GM10266 (cell line): ENCODE data around the gene ATP5F1B.
"Not testable (repeated sequence)": the region's sequence is repeated elsewhere in the genome, so short reads cannot be mapped to it uniquely, and the experiment has no call there.

ENCODE experiments used
- DNase-seq: peaks from one replicate; pipeline ENCODE4 v3.0.0; 2012; ENCODE audit errors: extremely low spot score
- TF ChIP-seq, protein P1 (sequence below): IDR thresholded peaks from 2 replicates; pipeline ENCODE4 v1.5.1; 2012; ENCODE audit warnings: mild to moderate bottlenecking, low read depth; ENCODE audit not compliant: control insufficient read depth, insufficient read depth; ENCODE audit errors: missing control alignments

The ATP5F1B gene

DNA sequence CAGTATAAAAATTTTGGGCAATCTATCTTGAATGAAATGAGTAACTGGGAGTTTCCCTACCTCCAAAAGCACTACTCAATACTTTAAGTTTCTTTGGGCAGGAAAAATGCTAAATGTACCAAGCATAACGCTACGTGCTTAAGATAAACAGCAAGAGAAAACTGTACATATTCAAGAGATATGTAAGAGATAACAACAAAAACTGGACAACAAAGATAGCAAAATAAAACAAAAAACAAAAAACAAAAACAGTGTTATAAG lies 22.3 kb upstream of the ATP5F1B start:
- DNase-seq: no peak
- TF ChIP-seq, protein P1, sequence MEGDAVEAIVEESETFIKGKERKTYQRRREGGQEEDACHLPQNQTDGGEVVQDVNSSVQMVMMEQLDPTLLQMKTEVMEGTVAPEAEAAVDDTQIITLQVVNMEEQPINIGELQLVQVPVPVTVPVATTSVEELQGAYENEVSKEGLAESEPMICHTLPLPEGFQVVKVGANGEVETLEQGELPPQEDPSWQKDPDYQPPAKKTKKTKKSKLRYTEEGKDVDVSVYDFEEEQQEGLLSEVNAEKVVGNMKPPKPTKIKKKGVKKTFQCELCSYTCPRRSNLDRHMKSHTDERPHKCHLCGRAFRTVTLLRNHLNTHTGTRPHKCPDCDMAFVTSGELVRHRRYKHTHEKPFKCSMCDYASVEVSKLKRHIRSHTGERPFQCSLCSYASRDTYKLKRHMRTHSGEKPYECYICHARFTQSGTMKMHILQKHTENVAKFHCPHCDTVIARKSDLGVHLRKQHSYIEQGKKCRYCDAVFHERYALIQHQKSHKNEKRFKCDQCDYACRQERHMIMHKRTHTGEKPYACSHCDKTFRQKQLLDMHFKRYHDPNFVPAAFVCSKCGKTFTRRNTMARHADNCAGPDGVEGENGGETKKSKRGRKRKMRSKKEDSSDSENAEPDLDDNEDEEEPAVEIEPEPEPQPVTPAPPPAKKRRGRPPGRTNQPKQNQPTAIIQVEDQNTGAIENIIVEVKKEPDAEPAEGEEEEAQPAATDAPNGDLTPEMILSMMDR: no peak

DNA sequence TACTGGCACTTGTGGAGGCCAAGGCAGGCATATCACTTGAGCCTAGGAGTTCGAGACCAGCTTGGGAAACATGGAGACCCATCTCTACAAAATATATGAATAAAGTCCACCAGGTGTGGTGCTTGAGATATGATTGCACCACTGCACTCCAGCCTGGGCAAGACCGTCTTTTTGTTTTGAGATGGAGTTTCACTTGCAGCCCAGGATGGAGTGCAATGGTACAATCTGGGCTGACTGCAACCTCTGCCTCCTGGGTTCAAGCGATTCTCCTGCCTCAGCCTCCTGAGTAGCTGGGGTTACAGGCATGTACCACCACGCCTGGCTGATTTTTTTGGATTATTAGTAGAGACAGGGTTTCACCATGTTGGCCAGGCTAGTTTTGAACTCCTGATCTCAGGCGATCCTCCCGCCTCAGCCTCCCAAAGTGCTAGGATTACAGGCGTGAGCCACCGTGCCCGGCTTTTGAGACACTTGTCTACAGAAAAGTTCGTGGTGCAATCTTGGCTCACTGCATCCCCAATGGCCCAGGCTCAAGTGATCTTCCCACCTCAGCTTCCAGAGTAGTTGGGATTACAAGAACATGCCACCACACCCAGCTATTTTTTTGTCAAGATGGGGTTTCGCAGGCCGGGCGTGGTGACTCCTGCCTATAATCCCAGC lies 16.3 kb upstream of the ATP5F1B start:
- TF ChIP-seq, protein P1: no peak
- DNase-seq: no peak

DNA sequence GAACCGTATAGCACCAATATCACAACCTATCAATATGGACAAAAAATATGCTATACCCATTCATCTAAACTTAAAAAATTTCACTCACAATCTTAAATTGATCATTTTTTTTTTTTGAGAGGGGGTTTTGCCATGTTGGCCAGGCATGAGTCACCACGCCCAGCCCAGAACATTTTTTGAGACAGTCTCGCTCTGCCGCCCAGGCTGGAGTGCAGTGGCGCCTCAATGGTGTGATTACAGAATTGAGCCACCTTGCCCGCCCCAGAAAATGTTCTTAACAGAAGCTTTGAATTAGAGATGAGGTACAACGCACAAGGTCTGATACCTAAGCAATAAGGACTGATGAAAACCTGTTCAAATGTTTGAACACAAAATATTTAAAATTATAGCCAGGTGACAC lies 15.8 kb upstream of the ATP5F1B start:
- DNase-seq: no peak
- TF ChIP-seq, protein P1: no peak

DNA sequence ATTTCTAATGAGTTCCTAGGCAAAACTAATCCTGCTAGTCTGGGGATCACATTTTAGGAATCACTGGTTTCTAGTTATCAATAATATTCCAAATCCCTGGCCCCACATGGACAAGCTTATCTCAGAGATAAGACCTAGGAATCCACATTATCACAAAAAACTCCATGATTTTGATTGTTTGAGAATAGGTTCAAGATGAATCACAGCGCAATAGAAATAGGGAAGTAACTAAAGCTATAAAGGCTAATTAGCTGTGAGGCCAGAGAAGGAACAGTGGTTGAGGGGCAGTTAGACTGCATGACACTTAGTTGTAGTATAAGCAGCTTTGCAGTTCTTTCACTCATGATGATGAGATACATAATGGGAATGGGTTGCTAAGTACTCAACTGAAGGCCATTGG lies 13.1 kb upstream of the ATP5F1B start:
- TF ChIP-seq, protein P1: no peak
- DNase-seq: peak; percentile 32

DNA sequence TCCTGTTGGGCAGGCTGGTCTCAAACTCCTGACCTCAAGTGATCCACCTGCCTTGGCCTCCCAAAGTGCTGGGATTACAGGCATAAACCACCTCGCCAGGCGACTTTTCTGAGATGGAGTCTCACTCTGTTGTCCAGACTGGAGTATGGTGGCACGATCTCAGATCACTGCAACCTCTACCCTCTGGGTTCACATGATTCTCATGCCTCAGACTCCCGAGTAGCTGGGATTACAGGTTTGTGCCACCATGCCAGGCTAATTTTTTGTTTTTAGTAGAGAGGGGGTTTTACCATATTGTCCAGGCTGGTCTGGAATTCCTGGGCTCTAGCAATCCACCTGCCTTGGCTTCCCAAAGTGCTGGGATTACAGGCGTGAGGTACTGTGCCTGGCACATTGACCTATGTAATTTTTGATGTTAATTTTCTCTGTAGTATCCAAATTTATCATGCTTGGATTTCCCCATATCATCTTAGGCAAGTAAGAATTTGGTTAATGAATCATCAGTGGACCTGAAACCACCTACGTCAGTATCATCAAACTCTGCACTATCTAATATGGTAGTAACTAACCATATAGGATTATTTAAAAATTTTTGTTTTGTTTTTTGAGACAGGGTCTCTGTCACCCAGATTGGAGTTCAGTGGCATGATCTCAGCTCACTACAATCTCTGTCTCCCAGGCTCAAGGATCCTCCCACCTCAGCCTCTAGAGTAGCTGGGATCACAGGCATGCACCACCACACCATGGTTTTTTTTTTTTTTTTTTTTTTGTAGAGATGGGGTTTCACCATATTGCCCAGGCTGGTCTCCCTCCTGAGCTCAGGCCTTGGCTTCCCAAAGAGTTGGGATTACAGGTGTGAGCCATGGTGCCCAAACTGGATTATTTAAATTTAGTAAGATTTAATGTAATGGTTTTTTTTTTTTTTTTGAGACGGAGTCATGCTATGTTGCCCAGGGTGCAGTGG lies 11.9 kb upstream of the ATP5F1B start:
- peak; percentile 55 for DNase-seq
- TF ChIP-seq, protein P1: no peak

DNA sequence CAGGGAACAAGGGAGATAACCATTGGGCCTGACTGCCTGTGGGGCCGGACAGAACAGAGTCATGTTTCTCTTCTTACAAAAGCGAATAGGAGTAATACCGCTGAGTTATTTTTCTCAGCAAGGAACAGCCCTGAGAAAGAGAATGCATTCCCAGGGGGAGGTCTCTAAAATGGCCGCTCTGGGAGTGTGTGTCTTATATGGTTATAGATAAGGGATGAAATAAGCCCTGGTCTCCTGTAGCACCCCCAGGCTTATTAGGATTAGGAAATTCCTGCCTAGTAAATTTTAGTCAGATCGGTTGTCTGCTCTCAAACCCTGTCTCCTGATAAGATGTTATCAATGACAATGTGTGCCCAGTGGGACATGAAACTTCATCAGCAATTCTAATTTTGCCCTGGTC lies 8.0 kb upstream of the ATP5F1B start:
- DNase-seq: not testable (repeated sequence)

DNA sequence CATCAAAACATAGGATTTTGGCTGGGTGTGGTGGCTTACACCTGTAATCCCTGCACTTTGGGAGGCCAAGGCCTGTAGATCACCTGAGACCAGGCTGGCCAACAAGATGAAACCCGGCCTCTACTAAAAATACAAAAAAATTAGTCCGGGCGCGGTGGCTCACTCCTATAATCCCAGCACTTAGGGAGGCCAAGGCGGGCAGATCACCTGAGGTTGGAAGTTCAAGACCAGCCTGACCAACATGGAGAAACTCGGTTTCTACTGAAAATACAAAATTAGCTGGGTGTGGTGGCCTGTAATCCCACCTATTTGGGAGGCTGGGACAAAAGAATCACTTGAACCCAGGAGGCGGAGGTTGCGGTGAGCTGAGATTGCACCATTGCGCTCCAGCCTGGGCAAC lies 2.2 kb upstream of the ATP5F1B start:
- DNase-seq: not testable (repeated sequence)

DNA sequence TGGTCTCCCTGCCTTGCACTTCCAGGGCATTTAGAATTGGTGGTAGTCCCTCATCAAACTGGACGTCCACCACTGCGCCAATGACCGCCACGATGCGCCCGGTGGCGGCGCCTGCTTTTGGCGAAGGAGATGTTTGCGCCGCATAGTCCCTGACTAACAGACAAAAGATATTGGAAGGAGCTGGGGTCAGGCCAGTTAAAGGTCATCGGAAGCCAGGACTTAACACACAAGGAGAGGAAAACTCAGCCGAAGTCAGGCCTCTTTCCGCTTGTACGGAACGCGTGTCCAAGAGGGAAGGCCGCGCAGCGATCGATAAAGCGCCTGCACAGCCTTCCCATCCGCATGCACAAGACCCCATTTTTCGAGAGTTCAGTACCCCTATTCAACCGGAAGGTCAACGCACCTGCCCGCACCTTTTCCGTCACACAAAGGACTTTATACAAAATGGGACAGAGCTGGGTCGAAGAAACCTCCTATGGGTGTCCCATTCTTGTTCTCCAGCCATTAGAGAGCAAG lies 525 bp downstream of the ATP5F1B start:
- DNase-seq: no peak
- TF ChIP-seq, protein P1: no peak
